T-helper 2 cell treated with Interferon-gamma antibody and Interleukin-4, amounts not matched to agents 5 μg/mL and 100 μg/mL, for 36 hours (primary cell): ENCODE data around the gene SBNO2.

ENCODE experiments used
- DNase-seq: peaks from one replicate; pipeline ENCODE4 v3.0.0; 2021; ENCODE audit warnings: low spot score
- H3K27ac Mint-ChIP-seq: one replicate; pipeline ENCODE4 v1.8.0; 2021; ENCODE audit warnings: mild to moderate bottlenecking, mixed read lengths
- H3K27me3 Mint-ChIP-seq: one replicate; pipeline ENCODE4 v1.8.0; 2021; ENCODE audit warnings: low read depth, mixed read lengths
- H3K36me3 Mint-ChIP-seq: one replicate; pipeline ENCODE4 v1.8.0; 2021; ENCODE audit warnings: low read depth, mixed read lengths
- H3K4me1 Mint-ChIP-seq: one replicate; pipeline ENCODE4 v1.8.0; 2021; ENCODE audit warnings: low read depth, mixed read lengths
- H3K4me3 Mint-ChIP-seq: one replicate; pipeline ENCODE4 v1.8.0; 2022; ENCODE audit warnings: mild to moderate bottlenecking, moderate library complexity, mixed read lengths
- H3K9me3 Mint-ChIP-seq: one replicate; pipeline ENCODE4 v1.8.0; 2021; ENCODE audit warnings: mixed read lengths

SBNO2 gene

GRCh38 chr19:1104311-1105007 is 69.6 kb downstream of the SBNO2 start:
- peak overlapping the region; percentile 49 for H3K27ac Mint-ChIP-seq
- no peaks in the 10 kb centered on the region for H3K27me3 Mint-ChIP-seq
- H3K9me3 Mint-ChIP-seq: peaks cover 6% of the 10 kb centered on the region
- peak; percentile 81 for DNase-seq
- H3K4me3 Mint-ChIP-seq: peak overlapping the region; percentile 73
- H3K4me1 Mint-ChIP-seq: peaks cover 17% of the 10 kb centered on the region
- peaks cover 5% of the 10 kb centered on the region for H3K36me3 Mint-ChIP-seq

- Mint-ChIP-seq H3K9me3 (peaks cover 6% of the 10 kb centered on the region), H3K4me1 (peaks cover 20% of the 10 kb centered on the region), H3K27ac (peak within 1 kb of the TSS; percentile 75), H3K36me3 (peaks cover 5% of the 10 kb centered on the region), H3K27me3 (no peaks in the 10 kb centered on the region), H3K4me3 (peak within 1 kb of the TSS; percentile 73)
- peak; percentile 97 for DNase-seq
Measured at GRCh38 chr19:1103708-1104310, 70.3 kb downstream of the SBNO2 start, which contains the start of gene GPX4. Gene GPX4, plus strand, starts transcription at chr19:1103994. Its CDS starts 50 bp downstream, at chr19:1104044.

DNA sequence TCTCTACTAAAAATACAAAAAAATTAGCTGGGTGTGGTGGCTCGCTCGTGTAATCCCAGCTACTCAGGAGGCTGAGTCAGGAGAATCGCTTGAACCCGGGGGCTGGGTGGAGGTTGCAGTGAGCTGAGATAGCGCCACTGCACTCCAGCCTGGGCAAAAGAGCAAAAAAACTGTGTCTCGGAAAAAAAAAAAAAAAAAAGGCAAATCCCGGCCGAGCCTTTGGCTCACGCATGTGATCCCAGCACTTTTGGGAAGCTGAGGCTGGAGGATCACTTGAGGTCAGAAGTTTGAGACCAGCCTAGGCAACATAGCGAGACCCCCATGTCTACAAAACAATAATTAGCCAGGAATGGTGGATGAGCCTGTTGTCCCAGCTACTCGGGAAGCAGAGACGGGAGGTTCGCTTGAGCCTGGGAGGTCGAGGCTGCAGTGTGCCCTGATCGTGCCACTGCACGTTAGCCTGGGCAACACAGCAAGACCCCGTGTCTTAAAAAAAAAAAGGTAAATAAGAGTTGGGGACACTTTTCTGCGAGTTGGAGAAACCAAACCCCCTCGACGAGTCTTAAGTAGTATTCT is 70.8 kb downstream of the SBNO2 start:
- Mint-ChIP-seq H3K4me1 (peaks cover 24% of the 10 kb centered on the region), H3K27ac (peak overlapping the region; percentile 75), H3K36me3 (peaks cover 7% of the 10 kb centered on the region), H3K9me3 (peaks cover 6% of the 10 kb centered on the region), H3K27me3 (no peaks in the 10 kb centered on the region), H3K4me3 (peak overlapping the region; percentile 63)
- DNase-seq: no peak

- Mint-ChIP-seq H3K4me1 (peaks cover 29% of the 10 kb centered on the region), H3K36me3 (peaks cover 7% of the 10 kb centered on the region), H3K9me3 (peaks cover 6% of the 10 kb centered on the region), H3K27ac (peak overlapping the region; percentile 75), H3K27me3 (no peaks in the 10 kb centered on the region), H3K4me3 (peak overlapping the region; percentile 63)
- DNase-seq: peak; percentile 88
Measured at GRCh38 chr19:1102407-1103131, 71.5 kb downstream of the SBNO2 start.

GRCh38 chr19:1101337-1101698 is 72.8 kb downstream of the SBNO2 start:
- Mint-ChIP-seq H3K4me1 (peaks cover 29% of the 10 kb centered on the region), H3K36me3 (peaks cover 6% of the 10 kb centered on the region), H3K4me3 (peak overlapping the region; percentile 54)

DNA sequence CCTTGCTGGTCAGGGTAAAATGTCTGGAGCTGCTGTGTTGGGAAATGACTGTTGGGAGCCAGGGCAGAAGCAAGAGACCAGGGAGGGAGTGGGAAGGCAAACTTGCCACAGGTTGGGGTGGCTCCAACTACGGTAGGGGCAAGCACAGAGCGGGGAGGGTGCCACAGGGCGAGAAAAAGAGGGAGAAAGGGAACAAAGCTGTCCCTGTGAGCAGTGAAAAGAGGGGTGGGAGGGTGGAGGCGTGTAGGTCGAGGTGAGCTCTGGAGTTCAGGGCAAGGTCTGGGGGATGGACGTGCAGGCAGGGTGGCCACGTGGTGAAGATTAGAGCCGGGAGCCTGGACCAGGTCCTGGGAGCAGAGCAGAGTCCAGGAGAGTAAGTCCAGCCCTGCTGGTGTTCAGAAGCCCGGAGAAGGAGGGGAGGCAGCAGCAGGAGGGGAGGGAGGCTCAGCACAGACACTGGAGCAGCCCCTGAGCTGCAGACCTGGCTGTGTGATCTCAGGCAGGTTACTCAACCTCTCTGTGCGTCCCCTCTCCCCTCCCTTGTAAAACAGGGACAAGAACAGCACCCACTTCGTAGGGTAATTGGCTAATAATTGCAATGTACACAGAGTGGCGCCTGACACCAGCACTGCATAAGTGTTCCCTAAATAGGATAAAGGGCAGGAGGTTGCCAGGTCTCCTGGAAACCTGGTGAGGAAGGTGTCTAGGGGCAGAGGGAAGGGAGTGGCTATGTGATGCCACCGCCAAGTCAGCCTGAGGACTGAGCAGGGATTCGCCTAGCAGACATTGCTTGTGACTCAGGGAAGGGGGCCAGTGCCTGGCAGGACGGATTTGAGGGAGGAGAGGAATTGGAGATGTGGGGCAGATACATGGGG is 75.7 kb downstream of the SBNO2 start:
- Mint-ChIP-seq H3K4me3 (peak overlapping the region; percentile 9), H3K9me3 (peaks cover 6% of the 10 kb centered on the region), H3K36me3 (peaks cover 11% of the 10 kb centered on the region), H3K27me3 (no peaks in the 10 kb centered on the region), H3K4me1 (peaks cover 40% of the 10 kb centered on the region), H3K27ac (peak overlapping the region; percentile 58)
- no peak for DNase-seq

More at GRCh38 chr19:1101337-1101698, 72.8 kb downstream of the SBNO2 start:
- H3K27me3 Mint-ChIP-seq: no peaks in the 10 kb centered on the region
- peaks cover 6% of the 10 kb centered on the region for H3K9me3 Mint-ChIP-seq
- H3K27ac Mint-ChIP-seq: peak overlapping the region; percentile 78
- no peak for DNase-seq

GRCh38 chr19:1097810-1098176 is 76.3 kb downstream of the SBNO2 start:
- Mint-ChIP-seq H3K4me1 (peaks cover 39% of the 10 kb centered on the region), H3K9me3 (peaks cover 6% of the 10 kb centered on the region), H3K36me3 (peaks cover 17% of the 10 kb centered on the region), H3K4me3 (no peak overlapping the region), H3K27me3 (no peaks in the 10 kb centered on the region), H3K27ac (peak overlapping the region; percentile 58)
- DNase-seq: no peak

DNA sequence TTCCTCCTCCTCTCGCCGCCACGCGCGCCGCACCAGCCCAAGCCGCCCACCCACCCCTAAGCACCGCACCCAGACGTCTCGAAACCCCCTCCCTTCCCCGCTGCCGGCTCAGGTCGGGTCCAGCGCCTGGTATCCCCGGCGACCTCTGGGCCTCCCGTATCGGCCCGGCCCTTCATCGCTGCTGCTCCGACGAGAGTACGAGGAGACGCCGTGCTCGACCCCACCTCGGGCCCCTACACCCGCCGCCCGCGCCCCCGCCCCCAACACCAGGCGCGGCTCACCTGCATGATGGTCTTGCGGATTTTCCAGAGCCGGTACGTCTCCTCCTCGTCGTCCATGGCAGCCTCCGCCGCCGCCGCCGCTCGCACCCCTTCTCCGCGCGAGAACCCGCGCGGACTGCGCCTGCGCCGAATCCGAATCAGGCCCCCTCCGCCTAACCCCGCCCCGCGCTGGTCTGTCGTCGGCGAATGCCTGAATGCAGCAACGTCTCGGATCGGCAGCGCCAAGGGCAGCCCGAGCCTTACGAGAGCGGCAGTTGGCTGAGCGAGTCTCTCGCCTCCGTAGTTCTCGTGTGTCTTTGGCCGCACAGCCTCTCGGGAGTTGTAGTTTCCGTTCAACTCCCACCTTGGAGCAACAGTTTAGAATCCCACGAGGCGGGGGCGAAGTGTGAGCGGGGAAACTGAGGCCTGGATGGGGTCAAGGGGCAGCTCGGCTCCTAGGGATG is 78.9 kb downstream of the SBNO2 start, which contains the start of gene POLR2E:
Gene POLR2E (minus strand): TSS at position 398 of the 724 bp plus-strand sequence. CDS start 60 bp downstream, at position 338.
- peak; percentile 97 for DNase-seq
- Mint-ChIP-seq H3K4me3 (peak within 1 kb of the TSS; percentile 92), H3K36me3 (peaks cover 21% of the 10 kb centered on the region), H3K4me1 (peaks cover 28% of the 10 kb centered on the region), H3K27ac (peak within 1 kb of the TSS; percentile 88), H3K9me3 (peaks cover 6% of the 10 kb centered on the region), H3K27me3 (no peaks in the 10 kb centered on the region)

DNA sequence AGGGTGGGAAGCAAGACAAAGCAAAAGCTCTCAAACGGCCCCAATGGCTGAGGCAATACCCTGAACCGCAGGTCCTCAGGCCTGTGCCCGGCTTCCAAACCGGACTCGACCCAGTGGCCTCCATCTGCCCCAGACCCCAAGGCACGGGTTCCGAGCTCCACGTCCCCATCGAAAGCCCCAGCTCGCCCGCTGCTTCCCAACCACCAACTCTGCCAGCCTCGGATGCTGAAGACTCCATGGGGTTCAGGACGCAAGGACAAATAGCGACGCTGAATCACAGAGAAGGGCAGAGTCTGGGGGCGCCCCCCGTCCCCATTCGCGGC is 79.5 kb downstream of the SBNO2 start:
- Mint-ChIP-seq H3K27me3 (no peaks in the 10 kb centered on the region), H3K9me3 (peaks cover 1% of the 10 kb centered on the region), H3K36me3 (peaks cover 18% of the 10 kb centered on the region), H3K4me1 (peaks cover 26% of the 10 kb centered on the region), H3K4me3 (peak overlapping the region; percentile 92), H3K27ac (peak overlapping the region; percentile 75)
- no peak for DNase-seq

DNA sequence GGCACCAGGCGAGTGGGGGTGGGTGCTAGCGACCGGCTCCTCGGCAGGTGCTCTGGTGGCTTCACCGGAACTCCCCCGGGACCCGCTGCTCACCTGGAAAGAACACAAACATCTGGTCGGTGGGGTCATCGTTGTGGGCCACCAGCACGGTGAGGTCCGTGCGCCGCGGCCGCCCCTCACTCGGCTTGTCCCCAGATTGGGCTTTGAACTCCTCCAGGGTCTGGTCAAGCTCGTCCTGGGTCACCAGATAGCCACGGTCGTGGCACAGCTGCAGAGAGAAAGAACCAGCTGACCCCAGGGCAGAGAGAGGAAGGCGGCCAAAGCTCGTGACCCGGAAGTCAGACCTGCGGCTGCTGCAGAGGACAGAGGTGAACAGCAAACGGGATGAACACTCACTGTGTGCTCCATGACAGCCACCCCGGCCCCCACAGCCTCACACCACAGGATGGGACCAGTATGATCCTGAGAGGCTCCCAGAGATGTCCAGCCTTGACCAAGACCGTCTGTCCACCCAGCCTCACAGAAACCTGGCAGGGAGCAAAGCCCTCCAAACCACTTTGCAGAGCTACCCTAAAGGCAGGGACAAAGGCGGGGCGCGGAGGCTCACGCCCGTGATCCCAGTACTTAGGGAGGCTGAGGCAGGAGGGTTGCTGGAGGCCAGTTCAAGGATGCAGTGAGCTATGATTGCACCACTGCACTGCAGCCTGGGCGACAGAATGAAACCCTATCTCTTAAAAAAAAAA is 80.1 kb downstream of the SBNO2 start:
- Mint-ChIP-seq H3K4me1 (peaks cover 25% of the 10 kb centered on the region), H3K9me3 (no peaks in the 10 kb centered on the region), H3K27me3 (no peaks in the 10 kb centered on the region), H3K27ac (peak overlapping the region; percentile 75), H3K4me3 (peak overlapping the region; percentile 92), H3K36me3 (peaks cover 18% of the 10 kb centered on the region)
- no peak for DNase-seq

DNA sequence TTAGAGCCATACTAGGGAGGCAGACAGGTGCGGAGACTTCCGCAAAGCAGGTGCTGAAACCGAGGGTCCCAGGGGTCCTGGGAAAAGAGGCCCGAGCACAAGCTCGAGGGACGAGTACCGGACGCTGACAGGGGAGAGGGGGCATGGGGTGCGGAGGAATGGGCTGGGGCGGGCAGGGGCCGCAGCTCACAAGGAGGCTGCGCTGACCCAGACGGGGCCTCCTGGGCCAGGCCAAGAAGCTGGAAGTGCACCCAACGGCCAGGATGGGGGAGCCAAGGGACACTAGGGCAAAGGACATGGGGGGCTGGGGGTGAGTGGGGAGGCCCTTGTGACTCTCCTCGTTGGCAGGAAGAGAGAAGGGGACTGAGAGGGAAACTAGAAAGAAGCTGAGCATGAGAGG is 80.7 kb downstream of the SBNO2 start:
- peak overlapping the region; percentile 72 for H3K27ac Mint-ChIP-seq

GRCh38 chr19:1091544-1092175 is 82.4 kb downstream of the SBNO2 start:
- no peak overlapping the region for H3K27ac Mint-ChIP-seq
- no peaks in the 10 kb centered on the region for H3K27me3 Mint-ChIP-seq
- no peak overlapping the region for H3K4me3 Mint-ChIP-seq
- H3K36me3 Mint-ChIP-seq: peaks cover 25% of the 10 kb centered on the region
- DNase-seq: no peak
- peaks cover 24% of the 10 kb centered on the region for H3K4me1 Mint-ChIP-seq
- H3K9me3 Mint-ChIP-seq: no peaks in the 10 kb centered on the region

More for the DNA sequence above, 80.7 kb downstream of the SBNO2 start:
- H3K4me1 Mint-ChIP-seq: peaks cover 22% of the 10 kb centered on the region
- H3K4me3 Mint-ChIP-seq: peak overlapping the region; percentile 92
- no peaks in the 10 kb centered on the region for H3K9me3 Mint-ChIP-seq
- DNase-seq: no peak
- no peaks in the 10 kb centered on the region for H3K27me3 Mint-ChIP-seq
- H3K36me3 Mint-ChIP-seq: peaks cover 17% of the 10 kb centered on the region
